KMS-11 (cell line): Measurements from ENCODE around the gene DPYSL3.

Source experiments
- H2AFZ ChIP-seq: fragments of 200-600 bp; sonication (generic); 2 replicates; pipeline ENCODE4 v1.6.1; 2016; ENCODE audit warnings: antibody characterized with exemption, mixed run types, low read depth
- H3K27ac ChIP-seq: fragments of 200-600 bp; sonication (generic); 2 replicates; pipeline ENCODE4 v1.6.1; 2016; ENCODE audit warnings: mild to moderate bottlenecking, mixed run types
- H3K27me3 ChIP-seq: fragments of 200-600 bp; sonication (generic); 2 replicates; pipeline ENCODE4 v1.6.1; 2017; ENCODE audit warnings: mild to moderate bottlenecking, low read depth, mixed run types, moderate library complexity; ENCODE audit not compliant: insufficient read depth
- H3K36me3 ChIP-seq: fragments of 200-600 bp; sonication (generic); 2 replicates; pipeline ENCODE4 v1.6.1; 2017; ENCODE audit warnings: mild to moderate bottlenecking, mixed run types; ENCODE audit not compliant: insufficient read depth
- H3K4me1 ChIP-seq: fragments of 200-600 bp; sonication (generic); 2 replicates; pipeline ENCODE4 v1.6.1; 2016; ENCODE audit warnings: mild to moderate bottlenecking, low read depth, mixed run types; ENCODE audit not compliant: poor library complexity, severe bottlenecking
- H3K4me2 ChIP-seq: fragments of 200-600 bp; sonication (generic); 2 replicates; pipeline ENCODE4 v1.7.0; 2016; ENCODE audit warnings: mild to moderate bottlenecking, mixed run types
- H3K4me3 ChIP-seq: fragments of 200-600 bp; sonication (generic); IDR thresholded peaks from 2 replicates; pipeline ENCODE4 v1.6.1; 2017; ENCODE audit warnings: low read depth, low read length, mixed read lengths; ENCODE audit not compliant: insufficient read depth
- H3K79me2 ChIP-seq: fragments of 200-600 bp; sonication (generic); 2 replicates; pipeline ENCODE4 v1.6.1; 2016; ENCODE audit warnings: low read depth, mixed run types; ENCODE audit not compliant: insufficient read depth
- H3K9ac ChIP-seq: fragments of 200-600 bp; sonication (generic); 2 replicates; pipeline ENCODE4 v1.6.1; 2016; ENCODE audit warnings: mild to moderate bottlenecking, mixed run types
- H4K20me1 ChIP-seq: fragments of 200-600 bp; sonication (generic); 2 replicates; pipeline ENCODE4 v1.6.1; 2016; ENCODE audit warnings: mild to moderate bottlenecking, mixed run types; ENCODE audit not compliant: insufficient read depth
- TF ChIP-seq, protein P1 (sequence below): fragments of 200-600 bp; sonication (generic); conservative IDR thresholded peaks from 2 replicates; pipeline ENCODE4 v1.6.1; 2017; ENCODE audit warnings: low read depth, mild to moderate bottlenecking, antibody characterized with exemption, low read length, moderate library complexity, mixed read lengths

Gene DPYSL3

DNA sequence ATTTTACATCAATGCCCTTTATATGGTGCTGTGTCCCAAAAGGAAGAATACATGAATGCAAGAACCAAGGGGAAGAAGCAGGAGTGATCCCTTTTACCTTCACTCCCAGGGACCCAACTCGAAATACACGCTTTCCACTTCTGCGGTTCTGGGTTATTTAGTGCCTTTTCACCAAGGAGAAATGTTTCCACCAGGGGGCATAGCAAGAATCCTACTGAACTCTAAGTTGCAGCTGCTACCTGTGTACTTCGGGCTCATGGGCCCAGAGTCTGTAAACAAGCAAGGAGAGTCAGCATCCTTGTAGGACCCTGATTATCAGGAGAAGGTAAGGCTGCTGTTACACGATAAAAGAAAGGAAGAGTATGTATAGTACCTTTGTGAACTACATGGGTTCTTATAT, 45.7 kb downstream of the DPYSL3 start:
- TF ChIP-seq, protein P1, sequence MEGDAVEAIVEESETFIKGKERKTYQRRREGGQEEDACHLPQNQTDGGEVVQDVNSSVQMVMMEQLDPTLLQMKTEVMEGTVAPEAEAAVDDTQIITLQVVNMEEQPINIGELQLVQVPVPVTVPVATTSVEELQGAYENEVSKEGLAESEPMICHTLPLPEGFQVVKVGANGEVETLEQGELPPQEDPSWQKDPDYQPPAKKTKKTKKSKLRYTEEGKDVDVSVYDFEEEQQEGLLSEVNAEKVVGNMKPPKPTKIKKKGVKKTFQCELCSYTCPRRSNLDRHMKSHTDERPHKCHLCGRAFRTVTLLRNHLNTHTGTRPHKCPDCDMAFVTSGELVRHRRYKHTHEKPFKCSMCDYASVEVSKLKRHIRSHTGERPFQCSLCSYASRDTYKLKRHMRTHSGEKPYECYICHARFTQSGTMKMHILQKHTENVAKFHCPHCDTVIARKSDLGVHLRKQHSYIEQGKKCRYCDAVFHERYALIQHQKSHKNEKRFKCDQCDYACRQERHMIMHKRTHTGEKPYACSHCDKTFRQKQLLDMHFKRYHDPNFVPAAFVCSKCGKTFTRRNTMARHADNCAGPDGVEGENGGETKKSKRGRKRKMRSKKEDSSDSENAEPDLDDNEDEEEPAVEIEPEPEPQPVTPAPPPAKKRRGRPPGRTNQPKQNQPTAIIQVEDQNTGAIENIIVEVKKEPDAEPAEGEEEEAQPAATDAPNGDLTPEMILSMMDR: peak; percentile 65
- Histone ChIP-seq H3K4me3 (no peak overlapping the region), H3K27me3 (no peaks in the 10 kb centered on the region), H3K27ac (no peak overlapping the region), H3K4me1 (no peaks in the 10 kb centered on the region), H4K20me1 (no peaks in the 10 kb centered on the region), H3K36me3 (no peaks in the 10 kb centered on the region), H3K9ac (no peak overlapping the region), H3K79me2 (no peaks in the 10 kb centered on the region), H2AFZ (no peak overlapping the region), H3K4me2 (no peak overlapping the region)

DNA sequence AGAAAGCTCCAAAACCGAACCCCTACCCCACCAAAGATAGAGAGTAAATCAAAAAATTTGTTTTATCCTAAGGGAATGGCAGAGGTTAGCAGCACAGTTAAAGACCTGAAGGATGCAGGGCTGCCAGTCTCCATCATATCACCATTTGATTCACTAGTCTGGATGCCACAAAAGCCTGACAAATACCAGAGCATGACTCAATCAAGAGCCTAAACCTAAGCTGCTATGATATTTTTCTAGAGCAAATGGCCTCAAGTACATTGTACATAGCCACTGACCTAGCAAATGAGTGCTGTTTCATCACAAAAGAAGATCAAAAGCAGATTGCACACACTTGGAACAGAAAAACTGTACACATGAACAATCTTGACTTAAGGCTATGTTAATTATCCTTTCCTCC, 48.0 kb downstream of the DPYSL3 start:
- Histone ChIP-seq H3K27ac (no peak overlapping the region), H3K79me2 (no peaks in the 10 kb centered on the region), H3K9ac (no peak overlapping the region), H3K36me3 (no peaks in the 10 kb centered on the region), H3K4me1 (no peaks in the 10 kb centered on the region), H3K4me2 (no peak overlapping the region), H2AFZ (no peak overlapping the region), H3K27me3 (no peaks in the 10 kb centered on the region), H4K20me1 (no peaks in the 10 kb centered on the region), H3K4me3 (no peak overlapping the region)
- TF ChIP-seq, protein P1: no peak

DNA sequence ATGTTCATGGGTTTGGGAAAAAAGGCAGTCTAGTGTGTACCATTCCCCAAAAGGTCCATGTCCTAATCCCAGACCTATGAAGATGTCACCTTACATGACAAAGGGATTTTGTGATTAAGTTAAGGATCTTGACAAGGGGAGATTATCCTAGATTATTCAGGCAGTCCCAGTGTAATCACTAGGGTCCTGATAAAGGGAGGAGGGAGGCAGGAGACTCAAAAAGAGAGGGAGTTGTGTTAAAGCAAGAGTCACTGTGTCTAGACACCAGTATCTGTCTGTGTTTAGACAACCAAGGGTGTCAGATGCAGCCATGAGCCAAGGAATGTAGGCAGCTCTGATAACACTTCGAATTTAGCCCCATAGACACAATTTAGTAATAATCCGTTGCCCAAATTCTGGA, 49.5 kb downstream of the DPYSL3 start:
- H3K27me3 ChIP-seq: no peaks in the 10 kb centered on the region
- no peak overlapping the region for H2AFZ ChIP-seq
- H3K79me2 ChIP-seq: no peaks in the 10 kb centered on the region
- no peak overlapping the region for H3K9ac ChIP-seq
- H4K20me1 ChIP-seq: no peaks in the 10 kb centered on the region
- no peaks in the 10 kb centered on the region for H3K36me3 ChIP-seq
- peaks cover 11% of the 10 kb centered on the region for H3K4me1 ChIP-seq
- no peak overlapping the region for H3K4me2 ChIP-seq
- TF ChIP-seq, protein P1: no peak
- no peak overlapping the region for H3K27ac ChIP-seq
- no peak overlapping the region for H3K4me3 ChIP-seq

DNA sequence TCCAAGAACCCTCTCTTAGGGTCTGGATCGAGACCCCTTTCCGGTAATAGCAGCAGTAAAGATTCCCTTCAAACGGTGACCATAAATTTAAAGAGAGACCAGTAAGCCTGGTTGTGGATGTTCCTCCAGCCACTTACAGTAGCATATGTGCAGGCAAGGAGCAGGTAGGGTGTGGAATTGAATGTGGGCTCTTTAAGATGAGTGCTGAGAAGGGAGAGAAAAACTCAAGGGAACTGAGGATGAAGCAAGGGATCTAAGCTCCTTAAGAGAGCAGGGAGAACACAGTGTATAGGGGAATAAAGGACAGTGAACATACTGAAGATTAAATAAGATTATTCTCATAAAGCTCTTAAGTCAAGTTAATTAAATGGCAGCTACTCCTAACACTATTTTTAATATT, 51.3 kb downstream of the DPYSL3 start:
- Histone ChIP-seq H3K4me2 (no peak overlapping the region), H3K36me3 (no peaks in the 10 kb centered on the region), H3K9ac (no peak overlapping the region), H4K20me1 (no peaks in the 10 kb centered on the region), H3K79me2 (no peaks in the 10 kb centered on the region), H3K27ac (no peak overlapping the region), H3K4me3 (no peak overlapping the region), H2AFZ (no peak overlapping the region), H3K4me1 (peaks cover 22% of the 10 kb centered on the region), H3K27me3 (no peaks in the 10 kb centered on the region)
- TF ChIP-seq, protein P1: no peak
